Coronary artery (tissue), 2 donors: ENCODE data around the gene PDCD2.

Experiments
- DNase-seq: peaks from one replicate; pipeline ENCODE4 v3.0.0-alpha.2; 2017; ENCODE audit warnings: low spot score
- H3K27ac ChIP-seq, 2 donors: fragments of 200-600 bp; sonication (generic); one replicate each; pipeline ENCODE4 v1.5.1; 2016 to 2019
- H3K4me3 ChIP-seq: fragments of 200-600 bp; sonication (generic); 2 replicates; pipeline ENCODE4 v1.5.1; 2016; ENCODE audit warnings: mild to moderate bottlenecking, moderate library complexity
- CTCF ChIP-seq: fragments of 200-600 bp; sonication (generic); IDR thresholded peaks from one replicate; pipeline ENCODE4 v1.5.1; 2019; ENCODE audit warnings: antibody characterized with exemption

The PDCD2 gene

GRCh38 chr6:170555305-170555704 is 29.1 kb downstream of the PDCD2 start:
- Histone ChIP-seq H3K4me3 (peak overlapping the region; percentile 94), H3K27ac (no peak overlapping the region)
- no peak for DNase-seq
- TF ChIP-seq CTCF, result no peak

- Histone ChIP-seq H3K27ac (peak overlapping the region; percentile 95 to 96), H3K4me3 (peak overlapping the region; percentile 94)
- no peak for DNase-seq
- no peak for TF ChIP-seq CTCF
Observed at GRCh38 chr6:170554796-170555137, 29.7 kb downstream of the PDCD2 start.

DNA sequence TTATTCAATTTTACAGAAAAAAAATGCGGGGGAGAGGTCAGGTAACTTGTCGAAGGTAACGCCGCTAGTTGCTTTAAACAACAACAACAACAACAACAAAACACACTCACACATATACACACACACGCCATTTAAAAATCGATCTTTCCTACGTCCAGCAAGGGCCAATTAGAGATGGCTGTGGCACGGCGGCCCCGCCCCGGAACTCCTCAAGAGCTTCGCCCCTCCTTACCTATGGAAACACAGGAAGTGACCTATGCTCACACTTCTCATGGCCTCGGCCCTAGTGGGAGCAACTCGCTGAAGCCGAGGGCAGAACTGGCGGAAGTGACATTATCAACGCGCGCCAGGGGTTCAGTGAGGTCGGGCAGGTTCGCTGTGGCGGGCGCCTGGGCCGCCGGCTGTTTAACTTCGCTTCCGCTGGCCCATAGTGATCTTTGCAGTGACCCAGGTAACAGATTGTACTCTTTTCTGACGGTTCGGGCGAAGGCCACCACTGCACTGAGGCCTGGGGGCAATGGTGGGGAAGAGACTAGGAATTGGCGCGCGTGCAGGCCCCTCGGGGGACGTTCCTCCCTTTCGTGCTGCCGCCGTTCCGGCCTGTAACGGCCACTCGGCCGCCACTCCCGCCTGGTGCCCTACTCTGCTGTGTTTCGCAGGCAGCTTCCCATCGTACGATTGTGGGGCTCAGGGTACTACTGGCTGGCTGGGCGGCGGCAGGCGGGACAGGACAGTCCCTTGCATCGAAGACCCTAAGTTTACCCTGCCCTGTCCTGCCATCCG is 30.2 kb downstream of the PDCD2 start, which contains the start of gene TBP:
TBP (plus strand) TSS at position 357 of the 783 bp plus-strand sequence. CDS start 2,661 bp downstream, outside the sequence.
- H3K4me3 ChIP-seq, result peak within 1 kb of the TSS; percentile 94
- H3K27ac ChIP-seq, result peak within 1 kb of the TSS; percentile 95 to 96
- DNase-seq, result peak; percentile 98
- no peak for TF ChIP-seq CTCF

- peak overlapping the region; percentile 94 for H3K4me3 ChIP-seq
- TF ChIP-seq CTCF, result no peak
- DNase-seq, result no peak
- peak overlapping the region; percentile 95 to 96 for H3K27ac ChIP-seq
Observed at GRCh38 chr6:170553534-170554012, 30.9 kb downstream of the PDCD2 start.

DNA sequence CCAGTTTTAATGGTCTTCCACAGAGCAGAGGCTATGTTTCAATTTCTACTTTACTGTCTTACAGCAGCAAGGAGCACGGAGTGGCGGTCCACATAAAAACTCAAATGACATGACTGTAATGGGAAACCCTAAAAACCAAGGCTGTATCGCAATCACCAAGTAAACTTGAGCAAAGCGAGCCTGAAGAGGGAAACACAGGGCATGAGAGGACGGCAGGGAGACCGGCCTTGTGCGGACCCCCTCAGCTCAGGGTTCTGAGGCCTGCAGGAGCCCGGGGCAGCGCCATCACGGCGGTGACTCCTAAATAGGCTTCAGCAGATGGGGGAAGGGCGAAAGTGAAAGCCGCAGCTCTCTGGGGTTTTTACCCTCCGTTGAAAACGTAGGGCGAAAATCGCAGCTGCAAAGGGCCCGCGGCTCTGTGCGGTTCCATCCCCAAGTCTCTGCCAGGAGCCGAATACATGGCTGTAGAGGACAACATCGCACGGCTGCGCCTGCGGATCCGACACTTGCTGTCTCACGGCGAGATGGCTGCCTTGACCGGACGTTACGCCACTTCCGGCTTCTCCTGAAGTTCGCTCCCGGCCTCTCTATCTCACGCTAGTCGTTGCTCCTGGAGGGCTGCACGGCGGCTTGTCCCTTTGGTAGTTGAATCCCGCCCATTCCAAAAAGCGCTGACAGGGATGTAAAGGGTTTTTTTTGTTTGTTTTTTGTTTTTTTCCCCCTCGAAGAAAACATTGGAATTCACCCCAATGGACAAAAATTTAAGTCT is 31.5 kb downstream of the PDCD2 start, which contains the start of gene PSMB1:
PSMB1 (minus strand) TSS at position 543 of the 769 bp plus-strand sequence; CDS start at position 478, 65 bp downstream.
- Histone ChIP-seq H3K27ac (peak within 1 kb of the TSS; percentile 95 to 96), H3K4me3 (peak within 1 kb of the TSS; percentile 94)
- DNase-seq, result peak; percentile 96
- TF ChIP-seq CTCF, result no peak

DNA sequence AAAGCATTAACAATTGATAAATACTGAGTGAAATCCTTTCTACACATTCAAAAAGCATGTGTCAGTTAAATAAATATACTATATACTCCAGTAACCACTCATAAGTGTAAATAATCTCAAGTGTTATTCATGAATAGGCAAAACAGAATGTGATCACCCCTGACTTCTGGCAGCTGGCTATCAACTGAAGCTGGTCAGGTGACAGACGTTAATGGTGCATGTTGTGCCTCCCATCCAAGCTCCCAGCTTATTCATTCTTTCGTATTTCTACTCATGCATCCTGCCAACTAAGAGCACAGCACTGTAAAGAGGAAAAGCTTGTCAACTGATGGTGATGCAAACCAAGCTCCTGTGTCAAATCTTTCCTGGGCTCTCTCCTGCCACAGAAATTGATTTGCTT is 39.0 kb downstream of the PDCD2 start:
- H3K4me3 ChIP-seq, result no peak overlapping the region
- H3K27ac ChIP-seq, result no peak overlapping the region
- DNase-seq, result no peak
- no peak for TF ChIP-seq CTCF
